Esophagus muscularis mucosa (tissue), 4 donors: ENCODE data around the gene PKN2. TPM values are rescaled to one million over a fixed set of nuclear protein-coding genes. Genes with fewer than 3 reads are reported as not detected.
"Not testable (repeated sequence)": the region's sequence is repeated elsewhere in the genome, so short reads cannot be mapped to it uniquely, and the experiment has no call there.

Experiments
- DNase-seq: peaks from one replicate; pipeline ENCODE4 v3.0.0-alpha.2; 2017; ENCODE audit errors: extremely low spot score
- H3K27ac ChIP-seq, 4 donors: fragments of 200-600 bp; sonication (generic); replicated peaks in 1 of 4; 1 replicate in 3 of 4; 2 replicates in 1 of 4; pipeline ENCODE4 v1.5.1; 2016 to 2019; ENCODE audit warnings: mild to moderate bottlenecking in 1 of 4
- H3K27me3 ChIP-seq, 4 donors: fragments of 200-600 bp; sonication (generic); one replicate each; pipeline versions ENCODE4 v1.5.1 to v1.6.0; 2016 to 2019
- H3K36me3 ChIP-seq, 4 donors: fragments of 200-600 bp; sonication (generic); one replicate each; pipeline ENCODE4 v1.5.1; 2016 to 2019
- H3K4me1 ChIP-seq, 4 donors: fragments of 200-600 bp; sonication (generic); one replicate each; pipeline ENCODE4 v1.5.1; 2016 to 2019
- H3K4me3 ChIP-seq, 4 donors: fragments of 200-600 bp; sonication (generic); 1 replicate in 2 of 4; 2 replicates in 2 of 4; pipeline ENCODE4 v1.5.1; 2016 to 2019; ENCODE audit warnings: mild to moderate bottlenecking in 4 of 4, moderate library complexity in 1 of 4
- H3K9me3 ChIP-seq, 4 donors: fragments of 200-600 bp; sonication (generic); 1 replicate in 3 of 4; 2 replicates in 1 of 4; pipeline ENCODE4 v1.5.1; 2016 to 2019
- CTCF ChIP-seq, 3 experiments: fragments of 200-600 bp in 2 of 3; fragments of 450-650 bp in 1 of 3; sonication (generic) in 2 of 3; IDR thresholded peaks; one replicate each; pipeline ENCODE4 v1.5.1; 2017 to 2019; ENCODE audit warnings: antibody characterized with exemption in 3 of 3, mild to moderate bottlenecking in 2 of 3, moderate library complexity in 1 of 3
- EP300 ChIP-seq: sonication (generic); formaldehyde crosslinking; IDR thresholded peaks from one replicate; pipeline ENCODE4 v1.6.1; 2017; ENCODE audit warnings: antibody characterized with exemption
- POLR2A ChIP-seq: fragments of 450-650 bp; IDR thresholded peaks from one replicate; pipeline ENCODE4 v1.6.1; 2017; ENCODE audit warnings: antibody characterized with exemption, moderate library complexity, mild to moderate bottlenecking, low read depth
- POLR2AphosphoS5 ChIP-seq, 2 donors: sonication (generic); formaldehyde crosslinking; IDR thresholded peaks; one replicate each; pipeline ENCODE4 v1.6.1; 2017; ENCODE audit warnings: antibody characterized with exemption in 2 of 2
- WGBS: methylation state at CpG from one replicate; pipeline ENCODE4 v1.1.5; 2018; 5-methylcytosine and 5-hydroxymethylcytosine counted together
- intact Hi-C: fragments of 100-400 bp; cut with DNase I; formaldehyde crosslinking; loops from one replicate; pipeline ENCODE4 v1.15.1; 2023
- total RNA-seq, 4 donors: library from RNA; depleted of rRNA; stranded (reverse); fragments of >200 nt; gene quantifications; one replicate each; pipeline versions ENCODE4 v1.1.0 to v1.2.1, GENCODE V29; 2016

Gene PKN2
- total RNA-seq, 4 donors from 2014 or later, result 27.2 to 39.9 (median 34.3) TPM

DNA sequence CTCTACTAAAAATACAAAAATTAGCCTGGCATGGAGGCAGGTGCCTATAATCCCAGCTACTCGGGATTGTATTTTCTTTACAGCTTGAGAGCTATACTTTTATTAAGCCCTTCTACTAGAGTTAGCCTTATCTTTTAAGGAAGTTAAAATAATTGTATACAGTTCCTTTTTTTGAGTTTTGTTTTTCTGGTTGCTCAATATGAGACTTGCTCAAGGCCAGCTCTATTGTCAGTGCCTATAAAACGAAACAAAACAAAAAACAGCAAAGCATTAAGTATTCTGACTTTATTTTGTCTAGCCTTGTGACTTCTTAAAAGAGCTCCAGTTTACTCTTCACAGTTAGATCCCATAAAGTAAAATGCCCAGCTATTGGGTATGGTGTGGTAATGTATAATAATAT, 17.2 kb downstream of the PKN2 start:
- DNase-seq, result no peak
- no peak overlapping the region for H3K27ac ChIP-seq
- 65% methylated on average over 2 of the region's 2 CpGs for WGBS
- H3K4me1 ChIP-seq, result peaks cover 6 to 37% (median 32%) of the 10 kb centered on the region in 4 donors
- H3K9me3 ChIP-seq, result no peaks in the 10 kb centered on the region
- no peaks in the 10 kb centered on the region for H3K36me3 ChIP-seq
- H3K27me3 ChIP-seq, result no peaks in the 10 kb centered on the region
- H3K4me3 ChIP-seq, result no peak overlapping the region
- TF ChIP-seq POLR2AphosphoS5 (IDR thresholded peaks at IDR 0.05), result no peak
- no peak for TF ChIP-seq EP300
- TF ChIP-seq CTCF (IDR thresholded peaks at IDR 0.05), result no peak
- TF ChIP-seq POLR2A, result no peak
- intact Hi-C loops, result no loop called here

- H3K4me3 ChIP-seq, intact Hi-C loops, DNase-seq, H3K9me3 ChIP-seq, H3K36me3 ChIP-seq, H3K27me3 ChIP-seq: not testable (repeated sequence)
- peaks cover 6 to 37% (median 32%) of the 10 kb centered on the region in 4 donors for H3K4me1 ChIP-seq
- peak overlapping the region in 1 of 4 donors; percentile 39 for H3K27ac ChIP-seq
- 85% methylated on average over 5 of the region's 5 CpGs for WGBS
Measured at GRCh38 chr1:88701793-88702192, 17.7 kb downstream of the PKN2 start.

- no peak for DNase-seq
- 93% methylated on average over 2 of the region's 2 CpGs for WGBS
- no peaks in the 10 kb centered on the region for H3K27me3 ChIP-seq
- no peak overlapping the region for H3K27ac ChIP-seq
- H3K4me3 ChIP-seq, result no peak overlapping the region
- TF ChIP-seq EP300 (no peak), POLR2AphosphoS5 (IDR thresholded peaks at IDR 0.05) (no peak), CTCF (IDR thresholded peaks at IDR 0.05) (no peak), POLR2A (no peak)
- peaks cover 0 to 15% (median 5%) of the 10 kb centered on the region in 4 donors for H3K36me3 ChIP-seq
- peaks cover 0 to 3% (median under 1%) of the 10 kb centered on the region in 4 donors for H3K4me1 ChIP-seq
- no peaks in the 10 kb centered on the region for H3K9me3 ChIP-seq
- intact Hi-C loops, result no loop called here
Measured at GRCh38 chr1:88708011-88708410, 23.9 kb downstream of the PKN2 start.

DNA sequence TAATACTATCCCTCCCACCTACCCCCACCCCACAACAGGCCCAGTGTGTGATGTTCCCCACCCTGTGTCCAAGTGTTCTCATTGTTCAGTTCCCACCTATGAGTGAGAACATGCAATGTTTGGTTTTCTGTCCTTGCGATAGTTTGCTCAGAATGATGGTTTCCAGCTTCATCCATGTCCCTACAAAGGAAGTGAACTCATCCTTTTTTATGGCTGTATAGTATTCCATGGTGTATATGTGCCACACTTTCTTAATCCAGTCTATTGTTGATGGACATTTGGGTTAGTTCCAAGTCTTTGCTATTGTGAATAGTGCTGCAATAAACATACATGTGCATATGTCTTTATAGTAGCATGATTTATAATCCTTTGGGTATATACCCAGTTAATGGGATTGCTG, 28.8 kb downstream of the PKN2 start:
- intact Hi-C loops, H3K9me3 ChIP-seq, DNase-seq, H3K27me3 ChIP-seq, H3K27ac ChIP-seq, H3K4me1 ChIP-seq, H3K4me3 ChIP-seq: not testable (repeated sequence)
- H3K36me3 ChIP-seq, result peaks cover 0 to 15% (median 5%) of the 10 kb centered on the region in 4 donors
- WGBS, result 100% methylated on average over 1 of the region's 1 CpG

DNA sequence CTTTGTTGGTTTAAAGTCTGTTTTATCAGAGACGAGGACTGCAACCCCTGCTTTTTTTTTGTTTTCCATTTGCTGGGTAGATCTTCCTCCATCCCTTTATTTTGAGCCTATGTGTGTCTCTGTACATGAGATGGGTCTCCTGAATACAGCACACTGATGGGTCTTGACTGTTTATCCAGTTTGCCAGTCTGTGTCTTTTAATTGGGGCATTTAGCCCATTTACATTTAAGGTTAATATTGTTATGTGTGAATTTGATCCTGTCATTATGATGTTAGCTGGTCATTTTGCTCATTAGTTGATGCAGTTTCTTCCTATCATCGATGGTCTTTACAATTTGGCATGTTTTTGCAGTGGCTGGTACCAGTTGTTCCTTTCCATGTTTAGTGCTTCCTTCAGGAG, 32.5 kb downstream of the PKN2 start:
- DNase-seq, H3K4me1 ChIP-seq, intact Hi-C loops, H3K9me3 ChIP-seq, H3K27ac ChIP-seq, H3K27me3 ChIP-seq, H3K4me3 ChIP-seq, H3K36me3 ChIP-seq: not testable (repeated sequence)
- WGBS, result 96% methylated on average over 2 of the region's 2 CpGs

DNA sequence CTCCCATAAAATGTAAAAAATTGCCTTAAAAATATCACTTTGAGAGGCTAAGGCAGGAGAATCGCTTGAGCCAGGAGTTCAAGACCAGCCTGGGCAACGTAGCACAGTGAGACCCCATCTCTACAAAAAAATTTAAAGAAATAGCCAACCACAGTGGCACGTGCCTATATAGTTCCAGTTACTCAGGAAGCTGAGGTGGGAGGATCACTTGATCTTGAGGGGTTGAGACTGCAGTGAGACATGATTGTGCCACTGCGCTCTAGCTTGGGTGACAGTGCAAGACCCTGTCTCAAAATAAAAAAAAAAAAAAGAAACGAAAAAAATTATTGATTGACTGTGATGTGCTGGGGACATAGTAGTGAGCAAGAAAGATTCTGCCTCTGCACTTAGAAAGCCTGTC, 38.4 kb downstream of the PKN2 start:
- no peak for DNase-seq
- Histone ChIP-seq H3K9me3 (no peaks in the 10 kb centered on the region), H3K36me3 (no peaks in the 10 kb centered on the region), H3K4me3 (no peak overlapping the region), H3K27me3 (no peaks in the 10 kb centered on the region), H3K27ac (no peak overlapping the region), H3K4me1 (peaks cover 0 to 16% (median 7%) of the 10 kb centered on the region in 4 donors)
- WGBS, result 97% methylated on average over 5 of the region's 5 CpGs
- TF ChIP-seq POLR2AphosphoS5 (IDR thresholded peaks at IDR 0.05) (no peak), POLR2A (no peak), CTCF (IDR thresholded peaks at IDR 0.05) (no peak), EP300 (no peak)
- intact Hi-C loops, result no loop called here
